ENCODE measurements around the gene CYTH4. TPM values are rescaled to one million over a fixed set of nuclear protein-coding genes. Genes with fewer than 3 reads are reported as not detected.

The CYTH4 gene
- total RNA-seq, 2 donors from 2014 or later, result 3.0 to 7.4 TPM

- Histone ChIP-seq H3K4me3 (no peak overlapping the region), H3K27me3 (peaks cover 4% of the 10 kb centered on the region), H3K9ac (ENCODE audit: low read depth in 2 of 2, low read length in 2 of 2) (no peak overlapping the region), H3K9me3 (no peaks in the 10 kb centered on the region), H3K27ac (no peak overlapping the region), H3K4me1 (no peaks in the 10 kb centered on the region), H3K36me3 (no peaks in the 10 kb centered on the region)
- intact Hi-C loops (cut with DNase I), result no loop called here
- no peak for DNase-seq
- no peak for TF ChIP-seq CTCF (IDR thresholded peaks at IDR 0.05)
Measured at GRCh38 chr22:37319469-37319868, 37.2 kb downstream of the CYTH4 start.

- Histone ChIP-seq H3K27ac (no peak overlapping the region), H3K9ac (ENCODE audit: low read depth in 2 of 2, low read length in 2 of 2) (no peak overlapping the region), H3K36me3 (no peaks in the 10 kb centered on the region), H3K4me3 (no peak overlapping the region), H3K4me1 (no peaks in the 10 kb centered on the region), H3K9me3 (no peaks in the 10 kb centered on the region), H3K27me3 (peaks cover 19% of the 10 kb centered on the region)
- no peak for DNase-seq
- no peak for TF ChIP-seq CTCF (IDR thresholded peaks at IDR 0.05)
- intact Hi-C loops (cut with DNase I), result no loop called here
Measured at GRCh38 chr22:37320726-37321677, 38.7 kb downstream of the CYTH4 start.

DNA sequence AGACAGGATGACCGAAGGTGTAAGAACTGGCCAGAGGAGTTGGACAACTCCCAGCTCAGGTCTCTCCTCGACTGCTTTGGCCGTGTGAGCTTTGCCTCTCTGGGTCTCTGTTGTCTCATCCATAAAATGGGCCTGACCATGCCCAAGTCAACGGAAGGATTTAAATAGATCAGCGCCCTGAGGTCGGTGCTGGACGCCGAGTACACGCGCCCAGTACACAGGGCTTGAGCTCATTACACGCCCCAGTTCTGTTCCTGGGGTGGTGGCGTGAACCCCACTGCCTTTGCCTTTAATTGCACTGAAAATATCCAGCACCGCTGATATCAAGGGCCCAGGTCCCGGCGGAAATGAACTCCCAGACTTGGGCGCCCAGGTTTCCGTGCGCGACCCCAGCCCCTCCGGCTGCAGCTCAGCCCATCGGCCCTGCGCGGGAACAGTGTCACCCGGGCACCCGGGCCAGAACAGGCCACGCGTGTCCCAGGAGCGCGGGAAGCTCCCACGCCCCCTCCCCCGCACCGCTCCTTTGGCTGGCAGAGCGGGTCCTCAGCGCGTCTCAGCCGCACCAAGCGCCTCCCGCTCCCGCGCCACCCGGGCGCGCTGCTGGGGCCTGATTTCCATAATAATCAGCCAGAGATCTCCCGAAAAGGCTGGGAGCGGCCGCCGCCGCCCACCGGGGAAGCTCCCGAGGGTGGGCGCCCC lies 42.2 kb downstream of the CYTH4 start:
- Histone ChIP-seq H3K9me3 (no peaks in the 10 kb centered on the region), H3K27ac (no peak overlapping the region), H3K4me1 (no peaks in the 10 kb centered on the region), H3K4me3 (peak overlapping the region; percentile 15), H3K9ac (ENCODE audit: low read depth in 2 of 2, low read length in 2 of 2) (no peak overlapping the region), H3K36me3 (no peaks in the 10 kb centered on the region), H3K27me3 (peaks cover 19% of the 10 kb centered on the region)
- no peak for DNase-seq
- TF ChIP-seq CTCF (IDR thresholded peaks at IDR 0.05), result no peak
- intact Hi-C loops (cut with DNase I), result no loop called here

- H3K4me3 ChIP-seq, result peak overlapping the region; percentile 15
- H3K9me3 ChIP-seq, result no peaks in the 10 kb centered on the region
- peaks cover 19% of the 10 kb centered on the region for H3K27me3 ChIP-seq
- TF ChIP-seq CTCF (IDR thresholded peaks at IDR 0.05), result no peak
- no peaks in the 10 kb centered on the region for H3K36me3 ChIP-seq
- H3K4me1 ChIP-seq, result no peaks in the 10 kb centered on the region
- no peak for DNase-seq
- H3K9ac ChIP-seq (ENCODE audit: low read depth in 2 of 2, low read length in 2 of 2), result no peak overlapping the region
- intact Hi-C loops (cut with DNase I), result no loop called here
- H3K27ac ChIP-seq, result no peak overlapping the region
Measured at GRCh38 chr22:37325039-37325395, 42.7 kb downstream of the CYTH4 start.

- Histone ChIP-seq H3K9ac (ENCODE audit: low read depth in 2 of 2, low read length in 2 of 2) (no peak overlapping the region), H3K27me3 (peaks cover 23% of the 10 kb centered on the region), H3K27ac (no peak overlapping the region), H3K4me1 (no peaks in the 10 kb centered on the region), H3K4me3 (no peak overlapping the region), H3K9me3 (no peaks in the 10 kb centered on the region), H3K36me3 (no peaks in the 10 kb centered on the region)
- DNase-seq, result peak; percentile 90
- no peak for TF ChIP-seq CTCF (IDR thresholded peaks at IDR 0.05)
- intact Hi-C loops (cut with DNase I), result no loop called here
Measured at GRCh38 chr22:37326726-37327125, 44.4 kb downstream of the CYTH4 start.
